ENCODE results near the gene ACAT1.

ACAT1 gene

GRCh38 chr11:108196901-108197300, 75.5 kb downstream of the ACAT1 start:
- no peak for ATAC-seq
- TF ChIP-seq OSR1 (CRISPR knock-in tag; IDR thresholded peaks at IDR 0.05), result no peak
- TF ChIP-seq, protein P1, sequence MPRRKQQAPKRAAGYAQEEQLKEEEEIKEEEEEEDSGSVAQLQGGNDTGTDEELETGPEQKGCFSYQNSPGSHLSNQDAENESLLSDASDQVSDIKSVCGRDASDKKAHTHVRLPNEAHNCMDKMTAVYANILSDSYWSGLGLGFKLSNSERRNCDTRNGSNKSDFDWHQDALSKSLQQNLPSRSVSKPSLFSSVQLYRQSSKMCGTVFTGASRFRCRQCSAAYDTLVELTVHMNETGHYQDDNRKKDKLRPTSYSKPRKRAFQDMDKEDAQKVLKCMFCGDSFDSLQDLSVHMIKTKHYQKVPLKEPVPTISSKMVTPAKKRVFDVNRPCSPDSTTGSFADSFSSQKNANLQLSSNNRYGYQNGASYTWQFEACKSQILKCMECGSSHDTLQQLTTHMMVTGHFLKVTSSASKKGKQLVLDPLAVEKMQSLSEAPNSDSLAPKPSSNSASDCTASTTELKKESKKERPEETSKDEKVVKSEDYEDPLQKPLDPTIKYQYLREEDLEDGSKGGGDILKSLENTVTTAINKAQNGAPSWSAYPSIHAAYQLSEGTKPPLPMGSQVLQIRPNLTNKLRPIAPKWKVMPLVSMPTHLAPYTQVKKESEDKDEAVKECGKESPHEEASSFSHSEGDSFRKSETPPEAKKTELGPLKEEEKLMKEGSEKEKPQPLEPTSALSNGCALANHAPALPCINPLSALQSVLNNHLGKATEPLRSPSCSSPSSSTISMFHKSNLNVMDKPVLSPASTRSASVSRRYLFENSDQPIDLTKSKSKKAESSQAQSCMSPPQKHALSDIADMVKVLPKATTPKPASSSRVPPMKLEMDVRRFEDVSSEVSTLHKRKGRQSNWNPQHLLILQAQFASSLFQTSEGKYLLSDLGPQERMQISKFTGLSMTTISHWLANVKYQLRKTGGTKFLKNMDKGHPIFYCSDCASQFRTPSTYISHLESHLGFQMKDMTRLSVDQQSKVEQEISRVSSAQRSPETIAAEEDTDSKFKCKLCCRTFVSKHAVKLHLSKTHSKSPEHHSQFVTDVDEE (CRISPR knock-in tag; IDR thresholded peaks at IDR 0.05), result no peak
- TF ChIP-seq CREB5 (CRISPR knock-in tag; IDR thresholded peaks at IDR 0.05; ENCODE audit: low read depth), result no peak
- no peak for TF ChIP-seq TOX (CRISPR knock-in tag; IDR thresholded peaks at IDR 0.05; ENCODE audit: borderline replicate concordance)
- no peak for TF ChIP-seq CSRNP3 (CRISPR knock-in tag; IDR thresholded peaks at IDR 0.05)
- no peak for TF ChIP-seq BACH2 (CRISPR knock-in tag; IDR thresholded peaks at IDR 0.05; ENCODE audit: borderline replicate concordance)
- TF ChIP-seq ARNTL (CRISPR knock-in tag; IDR thresholded peaks at IDR 0.05; ENCODE audit: borderline replicate concordance, low read depth), result no peak
- TF ChIP-seq ISL1 (CRISPR knock-in tag; IDR thresholded peaks at IDR 0.05), result no peak
- no peak for TF ChIP-seq ESRRG (CRISPR knock-in tag; IDR thresholded peaks at IDR 0.05)
- no peak for TF ChIP-seq CSDC2 (CRISPR knock-in tag; IDR thresholded peaks at IDR 0.05)
- TF ChIP-seq RARB (CRISPR knock-in tag; IDR thresholded peaks at IDR 0.05), result no peak
- TF ChIP-seq ZNF8 (CRISPR knock-in tag; IDR thresholded peaks at IDR 0.05), result no peak
- TF ChIP-seq GLIS3 (CRISPR knock-in tag; IDR thresholded peaks at IDR 0.05), result no peak

All from SK-N-SH treated with all-trans-retinoic acid at 6 μM for 48 hours (cell line).